Keratinocyte (primary cell): ENCODE results near the gene GGA1. TPM values are rescaled to one million over a fixed set of nuclear protein-coding genes. Genes with fewer than 3 reads are reported as not detected.
A peak's percentile ranks its signal among the peaks of the same experiment; 100 is the strongest.

Experiments used
- DNase-seq: peaks from one replicate; pipeline ENCODE4 v3.0.0-alpha.2; 2011; ENCODE audit warnings: low read depth, missing footprints, low spot score
- FAIRE-seq: peaks from 2 replicates; lab custom pipeline; 2011; peaks lifted over from hg19 to GRCh38; lab: Jason Lieb, UNC
- H2AFZ ChIP-seq: 2 replicates; pipeline ENCODE4 v1.6.0; 2012; ENCODE audit warnings: low read length, control low read depth, inconsistent platforms; ENCODE audit not compliant: control insufficient read depth
- H3K27ac ChIP-seq: 2 replicates; pipeline ENCODE4 v1.5.1; 2011; ENCODE audit warnings: low read length; ENCODE audit not compliant: control insufficient read depth, insufficient read depth
- H3K27me3 ChIP-seq: 3 replicates; pipeline ENCODE4 v1.6.0; 2011; ENCODE audit warnings: low read length; ENCODE audit not compliant: control insufficient read depth, insufficient read depth; ENCODE audit errors: extremely low read depth
- H3K36me3 ChIP-seq, 2 experiments: 2 replicates in 1 of 2; 3 replicates in 1 of 2; pipeline ENCODE4 v1.5.1; 2011; ENCODE audit warnings: low read length in 2 of 2, mild to moderate bottlenecking in 1 of 2; ENCODE audit not compliant: control insufficient read depth in 2 of 2, insufficient read depth in 2 of 2; ENCODE audit errors: extremely low read depth in 1 of 2
- H3K4me1 ChIP-seq: 3 replicates; pipeline ENCODE4 v1.5.1; 2011; ENCODE audit warnings: low read length; ENCODE audit not compliant: control insufficient read depth, insufficient read depth; ENCODE audit errors: extremely low read depth
- H3K4me2 ChIP-seq: 3 replicates; pipeline ENCODE4 v1.6.0; 2011; ENCODE audit warnings: low read depth, low read length; ENCODE audit not compliant: control insufficient read depth, insufficient read depth; ENCODE audit errors: extremely low read depth
- H3K4me3 ChIP-seq, 3 experiments: fragments of 200-600 bp in 1 of 3; sonication (generic) in 1 of 3; 2 replicates in 2 of 3; 3 replicates in 1 of 3; pipeline ENCODE4 v1.5.1; 2011 to 2016; ENCODE audit warnings: low read length in 3 of 3, mild to moderate bottlenecking in 3 of 3, control low read depth in 2 of 3, inconsistent platforms in 1 of 3, low read depth in 1 of 3, mixed read lengths in 1 of 3, mixed run types in 1 of 3, moderate library complexity in 1 of 3; ENCODE audit not compliant: control insufficient read depth in 2 of 3, insufficient read depth in 2 of 3; ENCODE audit errors: extremely low read depth in 1 of 3
- H3K79me2 ChIP-seq: 2 replicates; pipeline ENCODE4 v1.6.0; 2012; ENCODE audit warnings: low read length; ENCODE audit not compliant: control insufficient read depth, insufficient read depth
- H3K9ac ChIP-seq: 3 replicates; pipeline ENCODE4 v1.6.0; 2011; ENCODE audit warnings: low read length; ENCODE audit not compliant: control insufficient read depth, insufficient read depth; ENCODE audit errors: extremely low read depth
- H3K9me1 ChIP-seq: 3 replicates; pipeline ENCODE4 v1.6.0; 2011; ENCODE audit warnings: low read length; ENCODE audit not compliant: control insufficient read depth, insufficient read depth; ENCODE audit errors: extremely low read depth
- H3K9me3 ChIP-seq: 2 replicates; pipeline ENCODE4 v1.5.1; 2012; ENCODE audit warnings: low read depth, low read length; ENCODE audit not compliant: control insufficient read depth
- H4K20me1 ChIP-seq: 3 replicates; pipeline ENCODE4 v1.6.0; 2011; ENCODE audit warnings: low read length; ENCODE audit not compliant: control insufficient read depth, insufficient read depth; ENCODE audit errors: extremely low read depth
- EZH2 ChIP-seq: IDR thresholded peaks from one replicate; pipeline ENCODE4 v1.6.1; 2012; ENCODE audit warnings: inconsistent platforms, mild to moderate bottlenecking, low read length, moderate library complexity
- dilution Hi-C: fragments of 300-500 bp; cut with MboI; formaldehyde crosslinking; loops from one replicate; pipeline ENCODE4 v1.7.0; 2020; ENCODE audit warnings: low sequenced_read_pairs; ENCODE audit not compliant: extremely low pct_ligation_motif_present
- polyA plus RNA-seq, 5 experiments: library from polyadenylated mRNA; depleted of rRNA in 3 of 5; stranded (reverse) in 3 of 5; stranded (forward) in 1 of 5; unstranded in 1 of 5; fragments of >200 nt; gene quantifications; 1 replicate in 1 of 5; 2 replicates in 3 of 5; 3 replicates in 1 of 5; pipeline versions ENCODE4 v1.2.1 to v1.2.3, GENCODE V29; 2011 to 2012; ENCODE audit warnings: missing spikeins in 2 of 5, low read depth in 1 of 5, low replicate concordance in 1 of 5
- TF ChIP-seq, protein P1 (sequence below), 3 experiments: IDR thresholded peaks in 1 of 3; conservative IDR thresholded peaks in 1 of 3; optimal IDR thresholded peaks in 1 of 3; 2 replicates in 2 of 3; 3 replicates in 1 of 3; pipeline versions ENCODE3 to v1.5.1; 2011; ENCODE audit warnings: low read length in 3 of 3, mild to moderate bottlenecking in 3 of 3, moderate library complexity in 2 of 3, control low read depth in 1 of 3, inconsistent platforms in 1 of 3; ENCODE audit not compliant: insufficient read depth in 2 of 3; ENCODE audit errors: extremely low read depth in 1 of 3

Gene GGA1
- polyA plus RNA-seq, 1 donor (not counting 4 experiments of a cell fraction or from before 2014, with no cell fraction given), result 29.2 TPM

DNA sequence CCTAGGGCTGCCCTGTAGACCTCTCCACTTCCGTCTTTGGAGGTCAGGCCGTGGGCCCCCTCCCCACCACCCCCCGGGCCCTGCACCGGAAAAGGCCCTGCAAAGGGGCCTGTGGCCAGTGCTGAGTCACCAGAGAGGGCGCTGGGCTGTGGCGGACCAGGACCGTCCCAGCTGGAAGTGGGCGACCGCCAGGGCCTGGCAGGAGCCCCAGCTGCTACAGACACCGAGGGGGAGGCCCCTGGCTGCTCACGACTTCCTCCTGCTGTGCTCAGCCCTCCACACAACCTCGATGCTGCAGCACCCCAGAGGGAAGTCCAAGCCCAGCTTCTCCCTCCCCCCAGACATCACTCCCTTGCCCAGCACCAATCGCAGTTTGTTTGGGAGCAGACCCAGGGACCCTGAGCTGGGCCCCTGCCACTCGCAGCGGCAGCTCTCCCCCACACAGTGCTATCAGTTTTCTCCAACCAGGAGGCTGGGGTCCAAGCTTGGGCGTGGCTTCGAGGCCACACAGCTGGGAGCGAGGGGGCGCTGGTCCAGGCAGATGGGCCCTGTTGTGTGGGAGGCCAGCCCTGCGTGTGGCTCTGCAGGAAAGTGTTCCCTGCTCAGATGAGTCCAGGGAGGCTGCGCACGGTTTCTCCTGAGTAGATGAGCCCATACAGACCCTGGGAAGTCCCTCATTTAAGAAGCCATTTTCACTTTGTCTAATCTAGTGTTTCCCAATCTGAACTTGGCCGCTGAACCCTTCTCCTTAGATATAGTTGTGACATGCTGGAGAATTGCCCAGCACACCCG, 25.2 kb downstream of the GGA1 start:
- no peaks in the 10 kb centered on the region for H3K79me2 ChIP-seq
- TF ChIP-seq, protein P1, sequence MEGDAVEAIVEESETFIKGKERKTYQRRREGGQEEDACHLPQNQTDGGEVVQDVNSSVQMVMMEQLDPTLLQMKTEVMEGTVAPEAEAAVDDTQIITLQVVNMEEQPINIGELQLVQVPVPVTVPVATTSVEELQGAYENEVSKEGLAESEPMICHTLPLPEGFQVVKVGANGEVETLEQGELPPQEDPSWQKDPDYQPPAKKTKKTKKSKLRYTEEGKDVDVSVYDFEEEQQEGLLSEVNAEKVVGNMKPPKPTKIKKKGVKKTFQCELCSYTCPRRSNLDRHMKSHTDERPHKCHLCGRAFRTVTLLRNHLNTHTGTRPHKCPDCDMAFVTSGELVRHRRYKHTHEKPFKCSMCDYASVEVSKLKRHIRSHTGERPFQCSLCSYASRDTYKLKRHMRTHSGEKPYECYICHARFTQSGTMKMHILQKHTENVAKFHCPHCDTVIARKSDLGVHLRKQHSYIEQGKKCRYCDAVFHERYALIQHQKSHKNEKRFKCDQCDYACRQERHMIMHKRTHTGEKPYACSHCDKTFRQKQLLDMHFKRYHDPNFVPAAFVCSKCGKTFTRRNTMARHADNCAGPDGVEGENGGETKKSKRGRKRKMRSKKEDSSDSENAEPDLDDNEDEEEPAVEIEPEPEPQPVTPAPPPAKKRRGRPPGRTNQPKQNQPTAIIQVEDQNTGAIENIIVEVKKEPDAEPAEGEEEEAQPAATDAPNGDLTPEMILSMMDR (optimal IDR thresholded peaks at IDR 0.05 in 1 of 3, IDR thresholded peaks at IDR 0.05 in 1 of 3, conservative IDR thresholded peaks at IDR 0.05 in 1 of 3; ENCODE audit: extremely low read depth in 1 of 3, insufficient read depth in 2 of 3, low read length in 3 of 3), result peak in 1 of 3 experiments; percentile 0
- TF ChIP-seq EZH2, result no peak
- peaks cover 18% of the 10 kb centered on the region for H3K4me1 ChIP-seq
- no peaks in the 10 kb centered on the region for H3K27me3 ChIP-seq
- FAIRE-seq, result no peak
- no peaks in the 10 kb centered on the region for H4K20me1 ChIP-seq
- H3K27ac ChIP-seq, result no peak overlapping the region
- H3K36me3 ChIP-seq, result peaks cover 14 to 16% of the 10 kb centered on the region in 2 experiments
- H3K9me1 ChIP-seq, result no peaks in the 10 kb centered on the region
- H3K9ac ChIP-seq, result no peak overlapping the region
- H2AFZ ChIP-seq, result no peak overlapping the region
- H3K4me2 ChIP-seq, result no peak overlapping the region
- no peak for DNase-seq
- dilution Hi-C loops, result no loop called here
- H3K4me3 ChIP-seq, result no peak overlapping the region
- H3K9me3 ChIP-seq, result no peaks in the 10 kb centered on the region

DNA sequence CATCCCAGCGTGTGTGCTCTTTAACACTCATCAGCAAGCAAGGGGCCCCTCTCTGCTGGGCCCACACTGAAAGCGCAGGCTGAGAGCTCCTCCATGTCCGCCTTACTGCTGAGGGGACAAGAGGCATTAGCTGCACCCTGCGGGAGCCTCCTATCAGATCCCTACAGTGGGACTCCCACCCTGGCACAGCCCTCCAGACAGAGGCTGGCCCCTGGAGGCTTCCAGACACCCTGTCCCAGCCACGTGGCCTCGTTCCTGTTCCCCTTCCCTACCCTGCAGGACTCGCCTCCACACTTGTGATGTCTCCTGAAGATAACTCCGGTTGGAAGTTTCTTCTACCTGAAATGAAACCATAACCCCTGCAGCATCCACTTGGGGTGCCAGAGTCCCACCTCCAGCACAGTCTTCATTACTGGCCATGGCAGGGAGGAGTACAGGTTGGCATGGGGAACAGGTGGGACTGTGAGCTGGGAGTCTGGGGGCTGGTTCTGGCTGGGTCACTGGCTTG, 25.8 kb downstream of the GGA1 start:
- Histone ChIP-seq H3K9me3 (no peaks in the 10 kb centered on the region), H3K4me2 (no peak overlapping the region), H3K4me3 (no peak overlapping the region), H2AFZ (no peak overlapping the region), H3K9ac (no peak overlapping the region), H3K79me2 (no peaks in the 10 kb centered on the region), H3K27me3 (no peaks in the 10 kb centered on the region), H3K9me1 (no peaks in the 10 kb centered on the region), H3K36me3 (peaks cover 13 to 14% of the 10 kb centered on the region in 2 experiments), H3K27ac (no peak overlapping the region), H4K20me1 (no peaks in the 10 kb centered on the region), H3K4me1 (peaks cover 22% of the 10 kb centered on the region)
- TF ChIP-seq, protein P1 (optimal IDR thresholded peaks at IDR 0.05 in 1 of 3, IDR thresholded peaks at IDR 0.05 in 1 of 3, conservative IDR thresholded peaks at IDR 0.05 in 1 of 3; ENCODE audit: extremely low read depth in 1 of 3, insufficient read depth in 2 of 3, low read length in 3 of 3), result peak in 2 of 3 experiments; percentile 39 to 41
- no peak for TF ChIP-seq EZH2
- dilution Hi-C loops, result no loop called here
- DNase-seq, result no peak
- FAIRE-seq, result no peak
